ENCODE data around the gene GAGE10. TPM values are rescaled to one million over a fixed set of nuclear protein-coding genes. Genes with fewer than 3 reads are reported as not detected.

Gene GAGE10
- total RNA-seq, 1 experiment from 2014 or later = not detected

DNA sequence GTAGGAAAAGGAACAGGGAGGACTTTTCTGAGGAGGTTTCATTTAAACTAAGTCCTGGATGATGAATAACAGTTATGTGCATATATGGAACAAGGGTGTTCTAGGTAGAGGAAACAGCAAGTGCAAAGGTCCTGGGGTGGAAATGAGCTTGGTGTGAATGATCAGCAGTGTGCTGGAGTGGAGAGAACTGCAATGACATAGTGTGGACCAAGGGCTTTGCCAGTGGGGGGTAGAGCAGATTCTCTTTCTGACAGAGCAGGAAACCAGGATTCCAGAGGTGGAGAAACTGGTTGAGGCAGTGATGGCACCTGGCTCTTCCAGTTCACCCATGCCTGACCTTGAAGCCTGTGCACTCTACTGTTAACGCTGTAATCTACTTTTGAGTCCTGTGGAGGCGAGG lies 32.1 kb upstream of the GAGE10 start:
- CTCF ChIA-PET = no interaction called here
- Histone ChIP-seq H3K9me2 (ENCODE audit: insufficient read depth) (no peaks in the 10 kb centered on the region), H3K27ac (ENCODE audit: low read depth, low read length) (no peak overlapping the region), H3K9me3 (ENCODE audit: control insufficient read depth in 1 of 2, insufficient read depth in 1 of 2, low read depth in 1 of 2, low read length in 2 of 2) (no peaks in the 10 kb centered on the region), H2AFZ (ENCODE audit: low read depth, low read length, poor library complexity, severe bottlenecking) (no peak overlapping the region), H3K9ac (ENCODE audit: low read length) (no peak overlapping the region), H3K4me2 (ENCODE audit: low read length) (peak overlapping the region; percentile 79), H3K4me1 (ENCODE audit: control insufficient read depth in 1 of 2, insufficient read depth in 2 of 2, low read length in 2 of 2) (peaks cover 8 to 24% of the 10 kb centered on the region in 2 experiments), H3K27me3 (ENCODE audit: insufficient read depth, low read length) (no peaks in the 10 kb centered on the region), H3K79me2 (ENCODE audit: insufficient read depth, low read length) (peaks cover 3% of the 10 kb centered on the region; the same call in 1 of the 2 replicates), H3K36me3 (ENCODE audit: control insufficient read depth in 1 of 2, insufficient read depth in 2 of 2, low read length in 2 of 2) (no peaks in the 10 kb centered on the region), H4K20me1 (ENCODE audit: insufficient read depth) (no peaks in the 10 kb centered on the region), H3K4me3 (replicated peaks in 1 of 2; ENCODE audit: low read depth in 1 of 2, low read length in 2 of 2) (no peak overlapping the region)
- RAD21 ChIA-PET (ENCODE audit: low non-redundant PET in 1 of 2, low total read pairs in 2 of 2, uncharacterized antibody in 2 of 2, unreplicated experiment in 2 of 2) = no interaction called here
- BruUV-seq (replicated peaks) = TSS peak; percentile 73
- POLR2A ChIA-PET = no interaction called here
- TF ChIP-seq, protein P1, sequence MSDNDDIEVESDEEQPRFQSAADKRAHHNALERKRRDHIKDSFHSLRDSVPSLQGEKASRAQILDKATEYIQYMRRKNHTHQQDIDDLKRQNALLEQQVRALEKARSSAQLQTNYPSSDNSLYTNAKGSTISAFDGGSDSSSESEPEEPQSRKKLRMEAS (IDR thresholded peaks at IDR 0.05) = no peak
- TF ChIP-seq, protein P2, sequence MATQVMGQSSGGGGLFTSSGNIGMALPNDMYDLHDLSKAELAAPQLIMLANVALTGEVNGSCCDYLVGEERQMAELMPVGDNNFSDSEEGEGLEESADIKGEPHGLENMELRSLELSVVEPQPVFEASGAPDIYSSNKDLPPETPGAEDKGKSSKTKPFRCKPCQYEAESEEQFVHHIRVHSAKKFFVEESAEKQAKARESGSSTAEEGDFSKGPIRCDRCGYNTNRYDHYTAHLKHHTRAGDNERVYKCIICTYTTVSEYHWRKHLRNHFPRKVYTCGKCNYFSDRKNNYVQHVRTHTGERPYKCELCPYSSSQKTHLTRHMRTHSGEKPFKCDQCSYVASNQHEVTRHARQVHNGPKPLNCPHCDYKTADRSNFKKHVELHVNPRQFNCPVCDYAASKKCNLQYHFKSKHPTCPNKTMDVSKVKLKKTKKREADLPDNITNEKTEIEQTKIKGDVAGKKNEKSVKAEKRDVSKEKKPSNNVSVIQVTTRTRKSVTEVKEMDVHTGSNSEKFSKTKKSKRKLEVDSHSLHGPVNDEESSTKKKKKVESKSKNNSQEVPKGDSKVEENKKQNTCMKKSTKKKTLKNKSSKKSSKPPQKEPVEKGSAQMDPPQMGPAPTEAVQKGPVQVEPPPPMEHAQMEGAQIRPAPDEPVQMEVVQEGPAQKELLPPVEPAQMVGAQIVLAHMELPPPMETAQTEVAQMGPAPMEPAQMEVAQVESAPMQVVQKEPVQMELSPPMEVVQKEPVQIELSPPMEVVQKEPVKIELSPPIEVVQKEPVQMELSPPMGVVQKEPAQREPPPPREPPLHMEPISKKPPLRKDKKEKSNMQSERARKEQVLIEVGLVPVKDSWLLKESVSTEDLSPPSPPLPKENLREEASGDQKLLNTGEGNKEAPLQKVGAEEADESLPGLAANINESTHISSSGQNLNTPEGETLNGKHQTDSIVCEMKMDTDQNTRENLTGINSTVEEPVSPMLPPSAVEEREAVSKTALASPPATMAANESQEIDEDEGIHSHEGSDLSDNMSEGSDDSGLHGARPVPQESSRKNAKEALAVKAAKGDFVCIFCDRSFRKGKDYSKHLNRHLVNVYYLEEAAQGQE (IDR thresholded peaks at IDR 0.05; ENCODE audit: low read depth) = no peak
- TF ChIP-seq RAD21 (IDR thresholded peaks at IDR 0.05; ENCODE audit: low read depth) (no peak), ZNF274 (IDR thresholded peaks at IDR 0.05; ENCODE audit: low read depth, low read length) (no peak), YY1 (IDR thresholded peaks at IDR 0.05; ENCODE audit: extremely low read depth, insufficient replicate concordance, low read depth, low read length) (no peak), EZH2phosphoT487 (IDR thresholded peaks at IDR 0.05; ENCODE audit: borderline replicate concordance) (no peak)
- TF ChIP-seq, protein P3, sequence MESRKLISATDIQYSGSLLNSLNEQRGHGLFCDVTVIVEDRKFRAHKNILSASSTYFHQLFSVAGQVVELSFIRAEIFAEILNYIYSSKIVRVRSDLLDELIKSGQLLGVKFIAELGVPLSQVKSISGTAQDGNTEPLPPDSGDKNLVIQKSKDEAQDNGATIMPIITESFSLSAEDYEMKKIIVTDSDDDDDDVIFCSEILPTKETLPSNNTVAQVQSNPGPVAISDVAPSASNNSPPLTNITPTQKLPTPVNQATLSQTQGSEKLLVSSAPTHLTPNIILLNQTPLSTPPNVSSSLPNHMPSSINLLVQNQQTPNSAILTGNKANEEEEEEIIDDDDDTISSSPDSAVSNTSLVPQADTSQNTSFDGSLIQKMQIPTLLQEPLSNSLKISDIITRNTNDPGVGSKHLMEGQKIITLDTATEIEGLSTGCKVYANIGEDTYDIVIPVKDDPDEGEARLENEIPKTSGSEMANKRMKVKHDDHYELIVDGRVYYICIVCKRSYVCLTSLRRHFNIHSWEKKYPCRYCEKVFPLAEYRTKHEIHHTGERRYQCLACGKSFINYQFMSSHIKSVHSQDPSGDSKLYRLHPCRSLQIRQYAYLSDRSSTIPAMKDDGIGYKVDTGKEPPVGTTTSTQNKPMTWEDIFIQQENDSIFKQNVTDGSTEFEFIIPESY (IDR thresholded peaks at IDR 0.05; ENCODE audit: extremely low read depth, insufficient replicate concordance, low read length) = no peak
- DNase-seq (ENCODE audit: low read depth, low spot score) (no peak), ATAC-seq (no peak)
- intact Hi-C loops (cut with micrococcal nuclease) = no loop called here
